Neuronal stem cell (in vitro differentiated cells): ENCODE results near the gene PSMB8.

Experiments used
- DNase-seq: peaks from one replicate; pipeline ENCODE4 v3.0.0-alpha.2; 2013; ENCODE audit warnings: low spot score
- H2AFZ ChIP-seq: one replicate; pipeline ENCODE4 v1.6.1; 2013; ENCODE audit warnings: mild to moderate bottlenecking, low read length, inconsistent platforms
- H2AK5ac ChIP-seq: 2 replicates; pipeline ENCODE4 v1.6.1; 2013; ENCODE audit warnings: low read depth, mild to moderate bottlenecking, inconsistent platforms, low read length, moderate library complexity, mixed read lengths
- H2BK120ac ChIP-seq: 2 replicates; pipeline ENCODE4 v1.6.1; 2013; ENCODE audit warnings: low read depth, mild to moderate bottlenecking, inconsistent platforms, low read length, moderate library complexity, mixed read lengths
- H2BK12ac ChIP-seq: one replicate; pipeline ENCODE4 v1.6.1; 2013; ENCODE audit warnings: low read length, inconsistent platforms
- H2BK15ac ChIP-seq: 2 replicates; pipeline ENCODE4 v1.6.1; 2013; ENCODE audit warnings: mild to moderate bottlenecking, low read length, inconsistent platforms, mixed read lengths
- H2BK5ac ChIP-seq: one replicate; pipeline ENCODE4 v1.6.1; 2013; ENCODE audit warnings: inconsistent platforms, mild to moderate bottlenecking, low read length, moderate library complexity
- H3K14ac ChIP-seq: one replicate; pipeline ENCODE4 v1.6.1; 2013; ENCODE audit warnings: low read length, inconsistent platforms
- H3K18ac ChIP-seq: 2 replicates; pipeline ENCODE4 v1.6.1; 2013; ENCODE audit warnings: low read length, inconsistent platforms
- H3K23ac ChIP-seq: 2 replicates; pipeline ENCODE4 v1.6.1; 2013; ENCODE audit warnings: low read depth, mild to moderate bottlenecking, mixed read lengths, low read length, inconsistent platforms; ENCODE audit not compliant: poor library complexity
- H3K27ac ChIP-seq: replicated peaks from 3 replicates; pipeline ENCODE4 v1.5.1; 2013; ENCODE audit warnings: low read length, inconsistent platforms
- H3K27me3 ChIP-seq, 3 experiments: 2 replicates each; pipeline ENCODE4 v1.6.1; 2013; ENCODE audit warnings: low read length in 3 of 3, mild to moderate bottlenecking in 2 of 3, inconsistent platforms in 1 of 3, low read depth in 1 of 3, mixed read lengths in 1 of 3, moderate library complexity in 1 of 3; ENCODE audit not compliant: control insufficient read depth in 3 of 3, insufficient read depth in 3 of 3
- H3K36me3 ChIP-seq, 2 donors: replicated peaks in 1 of 2; 2 replicates each; pipeline ENCODE4 v1.6.1; 2013; ENCODE audit warnings: low read length in 2 of 2; ENCODE audit not compliant: control insufficient read depth in 2 of 2, insufficient read depth in 2 of 2
- H3K4ac ChIP-seq: 2 replicates; pipeline ENCODE4 v1.6.1; 2013; ENCODE audit warnings: inconsistent platforms, mild to moderate bottlenecking, low read length, moderate library complexity
- H3K4me1 ChIP-seq, 2 donors: 1 replicate in 1 of 2; 2 replicates in 1 of 2; pipeline ENCODE4 v1.6.1; 2013; ENCODE audit warnings: low read length in 2 of 2, low read depth in 1 of 2; ENCODE audit not compliant: control insufficient read depth in 2 of 2, insufficient read depth in 1 of 2
- H3K4me2 ChIP-seq: one replicate; pipeline ENCODE4 v1.6.1; 2013; ENCODE audit warnings: mild to moderate bottlenecking, low read length, inconsistent platforms; ENCODE audit not compliant: insufficient read depth, poor library complexity, severe bottlenecking
- H3K4me3 ChIP-seq, 2 donors: 2 replicates each; pipeline ENCODE4 v1.5.1; 2013; ENCODE audit warnings: low read length in 2 of 2, mild to moderate bottlenecking in 2 of 2, inconsistent platforms in 1 of 2, moderate library complexity in 1 of 2
- H3K79me1 ChIP-seq: one replicate; pipeline ENCODE4 v1.6.1; 2013; ENCODE audit warnings: low read depth, mild to moderate bottlenecking, inconsistent platforms, low read length, moderate library complexity
- H3K9ac ChIP-seq: one replicate; pipeline ENCODE4 v1.6.1; 2013; ENCODE audit warnings: mild to moderate bottlenecking, low read depth, low read length, inconsistent platforms; ENCODE audit not compliant: poor library complexity
- H3K9me3 ChIP-seq, 2 donors: replicated peaks in 1 of 2; 2 replicates each; pipeline versions ENCODE3 to v1.6.1; 2013; ENCODE audit warnings: low read length in 2 of 2, mild to moderate bottlenecking in 2 of 2, inconsistent platforms in 1 of 2, low read depth in 1 of 2, mixed read lengths in 1 of 2, moderate library complexity in 1 of 2; ENCODE audit not compliant: control insufficient read depth in 2 of 2, insufficient read depth in 1 of 2
- H4K8ac ChIP-seq: one replicate; pipeline ENCODE4 v1.6.1; 2013; ENCODE audit warnings: low read depth, mild to moderate bottlenecking, inconsistent platforms, low read length, moderate library complexity
- H4K91ac ChIP-seq: one replicate; pipeline ENCODE4 v1.6.1; 2013; ENCODE audit warnings: low read length, low read depth, mild to moderate bottlenecking, inconsistent platforms; ENCODE audit not compliant: poor library complexity
- WGBS, 2 donors: extraction: QIAGEN DNeasy Blood & Tissue Kit; methylation state at CpG; one replicate each; pipeline ENCODE4 v1.1.7; 2013; ENCODE audit warnings: missing lambda C conversion rate in 2 of 2, mixed read lengths in 1 of 2; ENCODE audit not compliant: insufficient read length in 2 of 2, insufficient replicate concordance in 1 of 2; ENCODE audit errors: extremely low coverage in 2 of 2; 5-methylcytosine and 5-hydroxymethylcytosine counted together

PSMB8 gene

GRCh38 chr6:32857156-32857891 lies 13.5 kb upstream of the PSMB8 start:
- no peak for DNase-seq
- no peaks in the 10 kb centered on the region for H3K36me3 ChIP-seq
- H3K9ac ChIP-seq = no peak overlapping the region
- H4K91ac ChIP-seq = no peak overlapping the region
- H2AK5ac ChIP-seq = no peak overlapping the region
- no peak overlapping the region for H4K8ac ChIP-seq
- peaks cover 2 to 14% of the 10 kb centered on the region in 2 donors for H3K4me1 ChIP-seq
- H3K23ac ChIP-seq = no peak overlapping the region
- H3K27me3 ChIP-seq = peaks cover 3 to 84% (median 31%) of the 10 kb centered on the region in 3 experiments
- no peak overlapping the region for H3K4me2 ChIP-seq
- H3K4ac ChIP-seq = no peak overlapping the region
- no peak overlapping the region for H3K18ac ChIP-seq
- no peak overlapping the region for H2BK12ac ChIP-seq
- H3K9me3 ChIP-seq = no peaks in the 10 kb centered on the region
- no peaks in the 10 kb centered on the region for H3K79me1 ChIP-seq
- no peak overlapping the region for H2BK5ac ChIP-seq
- no CpG with 5 or more reads among the region's 14 CpGs for WGBS, 2 donors
- no peak overlapping the region for H3K14ac ChIP-seq
- no peak overlapping the region for H2BK15ac ChIP-seq
- no peak overlapping the region for H2BK120ac ChIP-seq
- H2AFZ ChIP-seq = no peak overlapping the region
- no peak overlapping the region for H3K4me3 ChIP-seq
- no peak overlapping the region for H3K27ac ChIP-seq

DNA sequence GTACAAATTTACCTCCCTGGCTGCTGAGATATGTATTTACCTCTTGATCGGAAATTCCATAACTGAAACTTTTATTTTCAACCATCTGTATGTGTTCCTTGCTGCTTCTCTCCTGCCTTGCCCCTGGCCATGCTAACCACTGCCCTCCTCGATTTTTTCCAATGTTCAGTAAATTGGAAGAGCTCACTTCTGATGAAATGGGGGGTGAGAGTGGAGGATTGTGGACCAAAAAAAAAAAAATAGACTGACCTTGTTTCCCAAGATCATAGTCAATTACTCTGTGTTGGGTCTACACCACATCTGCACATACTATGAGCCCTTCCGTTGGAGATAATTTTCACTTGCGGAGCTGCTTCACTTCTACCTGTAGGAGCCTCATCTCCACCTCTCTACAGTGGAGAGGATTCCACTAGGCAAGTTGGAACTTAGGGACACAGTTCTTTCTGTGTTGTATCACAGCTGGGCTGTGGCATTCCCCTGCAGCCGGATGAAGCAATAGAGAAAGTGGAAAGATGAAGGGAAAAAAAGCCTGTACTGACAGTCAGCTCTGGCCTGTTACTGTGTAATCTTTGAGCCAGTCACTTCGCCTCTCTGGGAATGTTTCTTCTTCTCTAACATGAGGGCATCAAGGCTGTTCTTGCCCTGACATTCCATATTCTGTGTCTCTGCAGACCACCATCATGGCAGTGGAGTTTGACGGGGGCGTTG lies 11.8 kb upstream of the PSMB8 start:
- no peaks in the 10 kb centered on the region for H3K79me1 ChIP-seq
- no peak overlapping the region for H3K18ac ChIP-seq
- no peaks in the 10 kb centered on the region for H3K36me3 ChIP-seq
- no peak overlapping the region for H2BK120ac ChIP-seq
- DNase-seq = no peak
- no peak overlapping the region for H3K14ac ChIP-seq
- no peak overlapping the region for H2AK5ac ChIP-seq
- H2AFZ ChIP-seq = no peak overlapping the region
- no peak overlapping the region for H2BK5ac ChIP-seq
- H3K27ac ChIP-seq = no peak overlapping the region
- WGBS, 2 donors = no CpG with 5 or more reads among the region's 8 CpGs
- no peaks in the 10 kb centered on the region for H3K9me3 ChIP-seq
- H2BK12ac ChIP-seq = no peak overlapping the region
- H3K23ac ChIP-seq = no peak overlapping the region
- no peak overlapping the region for H4K8ac ChIP-seq
- no peak overlapping the region for H3K4me3 ChIP-seq
- H3K27me3 ChIP-seq = peaks cover 6 to 96% (median 42%) of the 10 kb centered on the region in 3 experiments
- H3K9ac ChIP-seq = no peak overlapping the region
- H2BK15ac ChIP-seq = no peak overlapping the region
- H3K4me2 ChIP-seq = no peak overlapping the region
- no peak overlapping the region for H4K91ac ChIP-seq
- H3K4me1 ChIP-seq = peaks cover 2 to 14% of the 10 kb centered on the region in 2 donors
- no peak overlapping the region for H3K4ac ChIP-seq

DNA sequence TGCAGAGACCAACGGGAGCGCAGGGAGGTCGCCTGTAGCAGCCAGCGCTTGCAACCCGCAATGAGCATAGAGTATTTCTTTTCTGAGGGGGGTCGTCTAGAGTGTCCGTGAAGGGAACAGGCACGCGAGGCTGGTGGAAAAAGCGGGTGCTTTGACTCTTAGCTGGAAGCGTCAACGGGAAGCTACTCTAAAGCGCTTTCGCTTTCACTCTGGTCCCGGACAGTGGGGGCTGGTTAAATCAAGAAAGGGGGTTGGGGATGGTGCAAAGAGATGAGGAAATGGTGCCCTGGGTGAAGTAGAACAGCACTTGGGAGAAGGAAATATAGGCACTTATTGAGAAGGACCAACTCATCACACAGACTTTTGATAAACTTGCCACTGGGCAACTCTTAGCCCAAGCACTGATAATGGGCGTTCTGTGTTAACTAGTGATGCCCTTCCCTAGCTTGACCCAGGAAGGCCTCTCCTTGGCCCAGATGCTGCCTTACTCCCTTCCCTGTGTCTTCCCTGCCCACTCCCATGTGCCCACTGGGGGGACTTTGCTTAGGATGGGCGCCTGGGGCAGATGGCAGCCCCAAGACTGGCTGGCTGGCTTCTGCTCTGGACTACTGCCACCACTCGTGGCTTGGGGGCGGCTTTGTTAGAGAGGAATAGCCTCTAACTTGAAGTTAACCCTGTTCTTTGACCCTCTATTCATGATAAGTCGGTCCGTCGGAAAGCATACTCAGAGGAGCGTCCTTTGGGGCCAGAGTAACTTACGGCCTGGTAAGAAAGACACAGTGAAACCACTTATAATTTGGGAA lies 10.7 kb upstream of the PSMB8 start:
- Histone ChIP-seq H2BK120ac (no peak overlapping the region), H3K27me3 (peaks cover 6 to 96% (median 42%) of the 10 kb centered on the region in 3 experiments), H3K27ac (no peak overlapping the region), H3K9me3 (no peaks in the 10 kb centered on the region), H2AFZ (peak overlapping the region; percentile 99), H3K9ac (peak overlapping the region; percentile 22), H2BK5ac (no peak overlapping the region), H3K4me2 (peak overlapping the region; percentile 99), H3K4me3 (peak overlapping the region; percentile 65 to 71), H4K91ac (no peak overlapping the region), H2AK5ac (no peak overlapping the region), H3K18ac (peak overlapping the region; percentile 57), H3K4ac (no peak overlapping the region), H3K36me3 (no peaks in the 10 kb centered on the region), H3K23ac (no peak overlapping the region), H3K14ac (no peak overlapping the region), H4K8ac (no peak overlapping the region), H3K4me1 (peaks cover 2 to 14% of the 10 kb centered on the region in 2 donors), H2BK12ac (no peak overlapping the region), H2BK15ac (no peak overlapping the region), H3K79me1 (no peaks in the 10 kb centered on the region)
- DNase-seq = no peak
- no CpG with 5 or more reads among the region's 24 CpGs for WGBS, 2 donors
